Measurements from ENCODE around the gene MED14. TPM values are rescaled to one million over a fixed set of nuclear protein-coding genes. Genes with fewer than 3 reads are reported as not detected.

Gene MED14
- total RNA-seq, 4 donors from 2014 or later, result 33.1 to 102 (median 42.9) TPM

GRCh38 chrX:40759374-40759773 is 24.0 kb upstream of the MED14 start:
- H3K36me3 ChIP-seq, result no peaks in the 10 kb centered on the region
- no peaks in the 10 kb centered on the region for H3K27me3 ChIP-seq
- H3K4me3 ChIP-seq, result no peak overlapping the region
- H3K27ac ChIP-seq, result no peak overlapping the region
- H3K9me3 ChIP-seq, result no peaks in the 10 kb centered on the region
- H3K4me1 ChIP-seq, result peaks cover 13% of the 10 kb centered on the region
- no peak for TF ChIP-seq CTCF (IDR thresholded peaks at IDR 0.05)
- TF ChIP-seq POLR2A (IDR thresholded peaks at IDR 0.05), result no peak
- no peak for TF ChIP-seq POLR2AphosphoS5 (IDR thresholded peaks at IDR 0.05)
- no peak for TF ChIP-seq EP300 (IDR thresholded peaks at IDR 0.05)
- DNase-seq (ENCODE audit: low spot score in 2 of 2), result no peak
- 68% methylated on average over 1 of the region's 1 CpG for WGBS

GRCh38 chrX:40757058-40757457 is 21.7 kb upstream of the MED14 start:
- TF ChIP-seq CTCF (IDR thresholded peaks at IDR 0.05), result no peak
- TF ChIP-seq POLR2AphosphoS5 (IDR thresholded peaks at IDR 0.05), result no peak
- no peak for TF ChIP-seq EP300 (IDR thresholded peaks at IDR 0.05)
- TF ChIP-seq POLR2A (IDR thresholded peaks at IDR 0.05), result no peak
- Histone ChIP-seq H3K9me3 (no peaks in the 10 kb centered on the region), H3K4me3 (no peak overlapping the region), H3K36me3 (no peaks in the 10 kb centered on the region), H3K4me1 (peaks cover 13% of the 10 kb centered on the region), H3K27me3 (no peaks in the 10 kb centered on the region), H3K27ac (no peak overlapping the region)
- WGBS, result 80% methylated on average over 1 of the region's 1 CpG
- no peak for DNase-seq (ENCODE audit: low spot score in 2 of 2)

- Histone ChIP-seq H3K4me3 (no peak overlapping the region), H3K4me1 (peaks cover 13% of the 10 kb centered on the region), H3K27ac (no peak overlapping the region), H3K27me3 (no peaks in the 10 kb centered on the region), H3K36me3 (no peaks in the 10 kb centered on the region), H3K9me3 (no peaks in the 10 kb centered on the region)
- DNase-seq (ENCODE audit: low spot score in 2 of 2), result no peak
- TF ChIP-seq EP300 (IDR thresholded peaks at IDR 0.05) (no peak), POLR2AphosphoS5 (IDR thresholded peaks at IDR 0.05) (no peak), CTCF (IDR thresholded peaks at IDR 0.05) (no peak), POLR2A (IDR thresholded peaks at IDR 0.05) (no peak)
- WGBS, result 30% methylated on average over 7 of the region's 7 CpGs
These were observed 20.2 kb upstream of the MED14 start for GRCh38 chrX:40755291-40756249.

GRCh38 chrX:40749681-40750494 is 14.5 kb upstream of the MED14 start:
- Histone ChIP-seq H3K27me3 (no peaks in the 10 kb centered on the region), H3K9me3 (no peaks in the 10 kb centered on the region), H3K27ac (no peak overlapping the region), H3K36me3 (no peaks in the 10 kb centered on the region), H3K4me1 (peaks cover 3% of the 10 kb centered on the region), H3K4me3 (no peak overlapping the region)
- WGBS, result 30% methylated on average over 4 of the region's 4 CpGs
- no peak for TF ChIP-seq POLR2A (IDR thresholded peaks at IDR 0.05)
- no peak for TF ChIP-seq CTCF (IDR thresholded peaks at IDR 0.05)
- TF ChIP-seq EP300 (IDR thresholded peaks at IDR 0.05), result no peak
- TF ChIP-seq POLR2AphosphoS5 (IDR thresholded peaks at IDR 0.05), result no peak
- no peak for DNase-seq (ENCODE audit: low spot score in 2 of 2)

GRCh38 chrX:40748977-40749376 is 13.6 kb upstream of the MED14 start:
- DNase-seq (ENCODE audit: low spot score in 2 of 2), result no peak
- no peak overlapping the region for H3K27ac ChIP-seq
- no peaks in the 10 kb centered on the region for H3K36me3 ChIP-seq
- no peak overlapping the region for H3K4me3 ChIP-seq
- TF ChIP-seq POLR2A (IDR thresholded peaks at IDR 0.05) (no peak), EP300 (IDR thresholded peaks at IDR 0.05) (no peak), CTCF (IDR thresholded peaks at IDR 0.05) (no peak), POLR2AphosphoS5 (IDR thresholded peaks at IDR 0.05) (no peak)
- H3K27me3 ChIP-seq, result no peaks in the 10 kb centered on the region
- 73% methylated on average over 1 of the region's 1 CpG for WGBS
- H3K9me3 ChIP-seq, result no peaks in the 10 kb centered on the region
- peaks cover 3% of the 10 kb centered on the region for H3K4me1 ChIP-seq
